CD4-positive, alpha-beta T cell treated with Interleukin-2 at 100 ng/mL for 4 hours (primary cell): ENCODE results near the gene CD200.
"Not testable (repeated sequence)": the region's sequence is repeated elsewhere in the genome, so short reads cannot be mapped to it uniquely, and the experiment has no call there.

Experiments
- DNase-seq: peaks from one replicate; pipeline ENCODE4 v3.0.0-alpha.2; 2020; ENCODE audit warnings: low spot score

The CD200 gene

DNA sequence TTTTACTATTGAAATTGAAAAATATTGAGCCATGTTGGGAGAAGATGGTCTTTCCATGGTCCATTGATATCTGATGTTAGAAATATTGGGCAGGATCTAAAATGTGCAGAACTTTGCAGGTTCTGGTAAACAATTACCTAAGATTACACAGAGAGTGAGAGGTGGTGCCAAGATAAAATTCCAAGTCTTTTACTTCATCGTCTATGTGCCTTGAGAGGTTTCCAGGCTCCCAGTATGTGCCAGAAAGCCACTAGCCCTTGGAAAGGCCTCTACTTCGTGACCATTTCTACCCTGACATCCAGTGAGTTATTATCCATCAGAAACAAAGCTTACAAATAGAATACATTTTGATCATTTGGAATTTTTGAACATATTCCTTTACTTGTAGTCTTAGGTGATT lies 27.6 kb downstream of the CD200 start:
- DNase-seq, result no peak

DNA sequence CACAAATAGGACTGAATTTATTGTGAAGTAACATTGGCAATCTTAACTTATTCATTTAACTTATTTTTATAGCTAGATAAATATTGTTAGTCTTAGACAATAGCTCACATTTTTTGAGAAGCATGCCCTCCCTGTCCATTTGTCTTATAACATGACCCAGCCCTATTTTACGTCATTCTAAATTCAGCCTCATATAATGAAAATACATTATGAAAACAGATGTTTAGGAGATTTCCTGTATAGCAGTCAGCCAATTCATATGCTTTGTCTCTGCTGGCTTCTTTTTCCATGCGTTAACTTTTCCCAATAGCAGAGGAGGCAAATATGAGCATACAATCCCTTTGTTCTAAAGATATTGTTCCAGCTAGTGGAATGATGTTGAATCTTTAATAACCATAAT lies 29.3 kb downstream of the CD200 start:
- DNase-seq, result no peak

DNA sequence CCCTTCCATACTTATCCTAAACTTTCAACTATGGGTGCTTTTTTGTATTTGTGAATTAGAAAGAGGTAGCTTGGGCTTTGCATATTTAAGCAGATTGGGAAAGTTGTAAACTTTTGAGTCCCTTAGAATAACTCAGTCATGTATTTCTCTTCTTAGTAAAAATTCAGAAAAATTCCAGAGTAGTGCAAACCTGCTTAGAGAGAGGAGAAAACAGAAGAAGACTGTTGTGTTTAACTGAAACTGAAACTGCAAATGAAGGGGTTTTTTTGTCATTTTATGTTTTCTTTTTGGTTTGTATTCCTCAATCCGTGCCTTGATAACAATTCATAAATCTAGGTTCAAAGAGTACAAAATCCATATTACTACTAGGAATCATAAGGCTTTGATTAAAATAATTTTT lies 31.3 kb downstream of the CD200 start:
- DNase-seq, result peak; percentile 2

DNA sequence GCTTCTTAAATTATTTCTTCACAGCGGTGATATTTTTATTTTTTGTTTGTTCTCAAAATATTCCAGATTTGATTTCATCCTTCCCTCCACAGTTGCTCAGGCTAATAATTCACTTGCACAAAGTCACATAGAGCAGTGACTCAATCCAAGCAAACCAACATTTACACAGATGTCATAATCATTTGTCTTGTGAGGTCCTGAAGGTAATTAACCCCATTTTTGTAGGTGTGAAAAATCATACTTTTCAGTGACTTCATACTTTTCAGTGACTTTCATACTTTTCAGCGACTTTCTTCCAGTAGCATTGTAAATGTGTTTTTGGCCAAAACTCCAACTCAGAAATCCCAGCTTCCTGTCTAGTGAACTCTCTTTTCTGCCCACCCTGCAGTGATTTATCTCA lies 32.1 kb downstream of the CD200 start:
- DNase-seq, result no peak

DNA sequence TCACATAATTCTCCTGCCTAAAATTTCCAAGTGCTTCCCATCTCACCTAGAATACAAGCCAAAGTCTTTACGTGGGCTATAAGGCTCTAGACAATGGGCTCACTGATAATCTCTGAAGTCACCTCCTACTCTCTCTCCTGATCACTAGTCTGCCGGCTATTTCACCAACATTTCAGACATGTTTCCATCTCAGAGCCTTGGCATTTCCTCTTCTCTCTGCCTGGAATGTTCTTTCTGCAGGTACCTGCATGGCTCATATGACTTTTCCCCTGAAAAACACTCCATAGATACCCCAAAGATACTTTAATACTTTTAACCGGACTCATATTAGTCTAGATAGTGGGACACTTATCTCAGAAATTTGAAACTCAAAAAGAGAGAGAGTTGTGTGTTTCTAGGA lies 32.7 kb downstream of the CD200 start:
- no peak for DNase-seq

DNA sequence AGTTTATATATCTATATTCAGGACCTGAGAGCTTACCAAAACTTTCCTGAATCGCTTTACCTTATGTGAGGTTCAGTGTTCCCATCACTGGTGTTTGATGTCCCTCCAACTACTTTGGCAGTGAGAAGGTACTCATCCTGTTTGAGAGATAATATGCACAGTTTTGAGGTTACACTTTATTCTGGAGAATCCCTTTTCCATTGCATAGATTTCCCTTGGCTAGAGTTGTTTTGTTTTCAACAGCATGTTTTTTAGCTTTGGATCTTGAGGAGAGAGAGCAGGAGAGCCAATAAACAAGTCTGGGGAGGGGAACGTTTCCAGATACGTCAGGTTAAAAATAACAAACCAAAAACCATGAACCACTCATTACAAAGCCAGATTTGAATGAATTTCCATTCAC lies 33.6 kb downstream of the CD200 start:
- DNase-seq, result no peak

DNA sequence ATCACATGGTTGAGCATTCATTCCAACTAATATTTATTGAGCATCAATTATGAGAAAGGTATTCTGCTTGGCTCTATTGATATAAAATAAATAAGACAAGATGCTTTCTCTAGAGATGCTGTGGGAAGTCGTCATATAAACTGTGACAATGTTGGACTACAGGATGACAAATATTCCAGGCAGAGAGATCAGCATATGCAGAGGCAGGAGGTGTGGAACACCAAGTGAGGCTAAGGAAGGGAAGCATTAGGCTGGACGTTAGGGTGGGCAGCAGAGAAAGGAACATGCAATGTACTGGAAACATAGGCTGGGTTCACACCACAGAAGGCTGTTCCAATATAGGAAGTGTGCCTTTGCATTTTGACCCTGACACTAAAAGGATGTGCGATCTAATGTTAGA lies 38.6 kb downstream of the CD200 start:
- no peak for DNase-seq

GRCh38 chr3:112372396-112372795 lies 39.4 kb downstream of the CD200 start:
- DNase-seq, result no peak

- DNase-seq, result no peak
These were observed 40.5 kb downstream of the CD200 start for GRCh38 chr3:112373476-112373875.

- DNase-seq, result no peak
These were observed 41.0 kb downstream of the CD200 start for GRCh38 chr3:112373924-112374323.

DNA sequence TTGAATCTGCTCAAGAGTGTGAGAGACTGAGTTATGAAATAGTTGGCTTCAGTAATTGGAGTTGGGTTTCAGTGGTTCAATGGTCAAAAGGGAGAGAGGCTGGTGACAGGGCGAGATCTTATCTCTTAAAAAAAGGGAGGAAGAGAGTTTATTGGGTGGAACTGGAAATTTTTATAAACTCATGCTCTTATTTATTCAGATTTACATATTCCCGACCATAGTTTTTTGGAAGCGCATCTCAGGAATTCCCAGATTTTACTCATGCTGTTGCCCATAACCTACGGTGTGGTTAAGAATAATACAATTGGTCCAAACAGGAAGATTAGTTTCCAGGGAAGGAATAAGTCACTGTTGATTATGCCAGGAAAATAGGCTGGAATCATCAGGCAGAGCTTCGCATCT lies 41.4 kb downstream of the CD200 start:
- no peak for DNase-seq

GRCh38 chr3:112375117-112375516 lies 42.2 kb downstream of the CD200 start:
- no peak for DNase-seq

GRCh38 chr3:112376241-112376911 lies 43.4 kb downstream of the CD200 start:
- DNase-seq, result no peak

DNA sequence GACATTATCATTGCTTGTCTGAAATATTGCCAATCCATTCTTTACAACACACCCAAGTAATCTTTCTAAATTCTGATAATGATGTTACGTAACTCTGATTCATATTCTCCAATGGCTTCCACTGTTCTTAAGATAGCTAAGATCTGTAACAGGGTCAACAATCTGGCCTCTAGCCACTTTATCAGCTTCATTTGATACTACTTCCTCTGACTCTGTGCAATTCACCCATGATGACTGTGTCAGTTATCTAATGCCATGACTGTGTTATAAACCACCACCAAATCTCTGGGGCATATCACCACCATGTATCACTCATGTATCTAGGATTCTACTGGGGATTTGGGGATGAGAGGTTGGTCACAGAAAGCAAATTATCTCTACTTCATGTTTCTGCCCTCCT lies 44.0 kb downstream of the CD200 start:
- DNase-seq, result no peak

DNA sequence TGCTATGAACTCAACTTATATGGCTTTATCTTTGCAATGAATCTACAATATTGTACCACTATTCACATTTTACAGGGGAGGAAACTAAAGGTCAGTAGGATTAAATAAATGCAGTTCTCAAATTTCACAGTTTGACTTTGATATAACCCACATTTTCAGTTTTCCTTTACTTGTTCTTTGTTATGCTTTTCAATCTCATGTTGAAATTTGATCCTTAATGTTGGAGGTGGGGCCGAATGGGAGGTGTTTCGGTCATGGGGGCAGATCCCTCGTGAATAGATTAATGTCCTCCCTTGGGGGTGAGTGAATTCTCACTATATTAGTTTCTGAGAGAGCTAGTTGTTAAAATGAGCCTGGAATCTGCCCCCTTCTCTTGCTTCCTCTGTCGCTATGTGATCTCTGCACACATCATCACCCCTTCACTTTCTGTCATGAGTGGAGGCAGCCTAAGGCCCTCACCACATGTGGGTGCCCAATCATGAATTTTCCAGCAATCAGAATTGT lies 44.7 kb downstream of the CD200 start:
- DNase-seq, result no peak

GRCh38 chr3:112378347-112378746 lies 45.4 kb downstream of the CD200 start:
- not testable (repeated sequence) for DNase-seq

DNA sequence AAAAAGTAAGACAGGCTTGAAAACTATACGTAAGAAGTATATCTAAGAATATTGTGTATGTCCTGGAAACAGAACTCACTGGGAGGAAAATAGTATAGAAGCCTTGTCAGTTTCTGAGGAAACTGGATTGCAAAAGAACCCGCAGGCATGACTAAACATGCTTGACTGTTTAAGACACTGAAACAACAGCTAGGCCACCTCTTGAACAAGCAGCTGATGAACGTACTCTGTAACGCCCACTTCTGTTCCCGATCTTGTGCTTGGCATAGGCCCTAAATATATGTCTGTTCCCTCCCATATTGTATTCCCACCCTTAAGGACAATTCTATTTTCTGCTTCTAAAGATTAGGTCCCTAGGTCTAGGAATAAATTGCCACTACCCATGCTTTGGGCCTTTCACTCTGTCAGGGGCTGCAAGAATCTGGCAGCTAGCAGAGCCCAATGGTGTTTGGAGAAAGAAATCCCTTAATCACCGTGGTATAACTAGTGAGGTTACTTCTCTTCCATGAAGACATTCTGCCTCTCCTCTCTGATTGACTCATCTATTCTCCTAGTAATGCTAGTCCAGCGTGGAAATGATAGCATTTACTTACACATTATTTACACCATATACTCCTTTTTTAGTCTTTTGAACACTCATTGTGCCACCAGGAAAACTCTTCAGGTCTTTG lies 46.2 kb downstream of the CD200 start:
- no peak for DNase-seq

GRCh38 chr3:112381673-112382542 lies 49.0 kb downstream of the CD200 start:
- no peak for DNase-seq

DNA sequence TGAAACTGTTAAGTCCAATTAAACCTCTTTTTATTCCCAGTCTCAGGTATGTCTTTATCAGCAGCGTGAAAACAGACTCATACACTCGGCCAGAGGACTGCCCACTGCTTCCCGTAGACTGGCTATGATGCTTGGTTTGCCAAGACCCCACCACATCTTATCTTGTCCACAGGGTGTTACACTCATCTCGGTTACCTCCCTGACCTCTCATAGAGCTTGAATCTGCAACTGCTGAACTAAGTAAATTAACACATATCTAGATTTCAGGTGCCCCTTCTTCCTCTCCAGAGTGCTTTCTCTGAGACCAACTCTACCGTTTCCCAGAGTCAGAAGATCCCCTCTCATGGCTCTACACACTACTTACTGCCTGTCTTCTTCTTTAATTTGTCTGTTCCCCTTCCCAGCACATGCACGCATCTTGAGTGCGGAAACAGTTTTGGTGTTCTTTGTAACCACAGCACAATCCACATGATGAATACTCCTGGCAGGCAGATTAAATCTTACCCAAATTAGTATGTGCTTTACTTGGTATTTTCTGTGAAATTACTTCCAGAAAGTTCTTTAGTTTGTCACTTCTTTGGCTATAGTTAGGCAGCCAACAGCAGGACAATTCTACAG lies 49.7 kb downstream of the CD200 start:
- DNase-seq, result no peak

- no peak for DNase-seq
These were observed 51.8 kb downstream of the CD200 start for GRCh38 chr3:112384769-112385168.

DNA sequence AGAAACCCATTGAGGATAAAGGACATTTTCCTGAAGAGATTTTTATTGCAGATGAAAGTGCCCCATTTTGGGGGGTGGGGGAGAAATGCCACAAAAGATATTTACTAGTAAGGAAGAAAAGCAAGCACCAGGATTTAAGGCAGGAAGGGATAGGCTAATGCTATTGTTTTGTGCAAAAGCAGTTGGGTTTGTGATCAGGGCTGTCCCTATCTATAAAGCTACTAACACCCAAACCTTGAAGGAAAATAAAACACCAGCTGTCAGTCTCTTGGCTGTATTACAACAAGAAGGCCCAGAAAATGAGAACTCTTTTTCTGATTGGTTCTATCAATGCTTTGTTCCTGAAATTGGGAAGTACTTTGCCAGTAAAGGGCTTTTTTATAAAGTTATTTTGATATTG lies 56.0 kb downstream of the CD200 start:
- DNase-seq, result no peak

GRCh38 chr3:112389961-112390360 lies 57.0 kb downstream of the CD200 start:
- no peak for DNase-seq
